GM12875 (cell line): ENCODE results near the gene ERI2.

Experiments used
- H3K4me3 ChIP-seq: one replicate; pipeline ENCODE4 v1.5.1; 2011; ENCODE audit warnings: low read depth, low read length, control low read depth
- TF ChIP-seq, protein P1 (sequence below): IDR thresholded peaks from 2 replicates; pipeline ENCODE4 v1.5.1; 2011; ENCODE audit warnings: low read depth, mild to moderate bottlenecking, control low read depth, inconsistent platforms, low read length, moderate library complexity, borderline replicate concordance; ENCODE audit not compliant: insufficient read depth

Gene ERI2, protein sequence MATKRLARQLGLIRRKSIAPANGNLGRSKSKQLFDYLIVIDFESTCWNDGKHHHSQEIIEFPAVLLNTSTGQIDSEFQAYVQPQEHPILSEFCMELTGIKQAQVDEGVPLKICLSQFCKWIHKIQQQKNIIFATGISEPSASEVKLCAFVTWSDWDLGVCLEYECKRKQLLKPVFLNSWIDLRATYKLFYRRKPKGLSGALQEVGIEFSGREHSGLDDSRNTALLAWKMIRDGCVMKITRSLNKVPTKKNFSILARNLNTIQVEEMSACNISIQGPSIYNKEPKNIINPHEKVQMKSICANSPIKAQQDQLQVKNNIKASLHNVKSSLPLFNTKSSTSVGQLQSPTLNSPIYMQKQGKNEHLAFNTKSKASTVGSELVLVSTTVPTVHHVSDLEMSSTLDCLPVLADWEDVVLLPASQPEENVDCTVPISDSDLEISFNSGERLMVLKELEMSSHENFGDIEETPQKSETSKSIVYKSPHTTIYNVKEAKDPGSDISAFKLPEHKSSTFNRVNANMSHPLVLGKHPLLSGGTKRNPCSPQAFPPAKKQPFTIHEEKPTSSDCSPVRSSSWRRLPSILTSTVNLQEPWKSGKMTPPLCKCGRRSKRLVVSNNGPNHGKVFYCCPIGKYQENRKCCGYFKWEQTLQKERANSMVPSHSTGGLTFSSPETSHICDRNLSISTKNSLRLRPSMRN

DNA sequence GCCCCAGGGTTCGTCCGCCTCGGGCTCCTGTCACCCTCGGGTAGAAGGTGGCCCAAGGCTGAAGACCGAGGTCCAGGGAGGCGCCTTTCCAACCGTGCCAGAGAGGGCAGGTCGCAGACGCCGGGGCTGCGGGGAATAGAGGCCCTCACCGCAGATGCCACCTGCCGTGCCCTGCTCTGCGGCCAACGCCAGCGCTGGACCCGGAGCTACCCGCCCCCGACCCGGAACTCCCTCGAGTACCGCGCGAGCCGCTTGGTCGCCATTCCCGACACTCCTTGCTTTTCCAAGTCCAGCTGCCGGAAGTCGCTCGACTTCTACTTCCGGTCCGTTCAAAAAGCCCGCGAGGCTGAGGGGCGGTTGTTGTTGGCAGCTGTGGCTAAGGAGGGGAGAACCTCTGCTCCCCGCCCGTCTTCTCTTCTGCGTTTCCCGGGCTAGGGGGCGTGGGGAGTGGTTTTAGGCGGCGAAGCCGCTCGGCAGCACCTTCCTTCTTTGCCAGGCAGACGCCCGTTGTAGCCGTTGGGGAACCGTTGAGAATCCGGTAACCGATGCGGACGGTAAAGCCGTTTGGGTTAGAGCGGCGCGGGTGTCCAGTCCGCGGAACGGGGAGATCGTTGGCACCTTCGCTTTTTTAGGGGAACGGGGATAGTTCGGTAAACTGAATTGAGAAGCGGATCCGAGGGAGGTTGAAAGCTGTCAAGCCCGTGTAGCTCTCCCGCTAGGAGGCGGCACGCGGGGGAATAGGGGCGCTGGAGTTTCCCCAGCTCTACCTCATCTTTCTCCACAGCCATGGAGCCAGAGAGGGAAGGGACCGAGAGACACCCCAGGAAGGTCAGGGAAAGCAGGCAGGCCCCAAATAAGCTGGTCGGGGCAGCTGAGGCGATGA, at the start of gene ERI2, which contains the start of gene REXO5:
ERI2 (minus strand) TSS at position 305 of the 883 bp plus-strand sequence; CDS start at position 263, 42 bp downstream.
REXO5 (plus strand) TSS at position 360 of the 883 bp plus-strand sequence; CDS start at position 787, 427 bp downstream.
- TF ChIP-seq, protein P1, sequence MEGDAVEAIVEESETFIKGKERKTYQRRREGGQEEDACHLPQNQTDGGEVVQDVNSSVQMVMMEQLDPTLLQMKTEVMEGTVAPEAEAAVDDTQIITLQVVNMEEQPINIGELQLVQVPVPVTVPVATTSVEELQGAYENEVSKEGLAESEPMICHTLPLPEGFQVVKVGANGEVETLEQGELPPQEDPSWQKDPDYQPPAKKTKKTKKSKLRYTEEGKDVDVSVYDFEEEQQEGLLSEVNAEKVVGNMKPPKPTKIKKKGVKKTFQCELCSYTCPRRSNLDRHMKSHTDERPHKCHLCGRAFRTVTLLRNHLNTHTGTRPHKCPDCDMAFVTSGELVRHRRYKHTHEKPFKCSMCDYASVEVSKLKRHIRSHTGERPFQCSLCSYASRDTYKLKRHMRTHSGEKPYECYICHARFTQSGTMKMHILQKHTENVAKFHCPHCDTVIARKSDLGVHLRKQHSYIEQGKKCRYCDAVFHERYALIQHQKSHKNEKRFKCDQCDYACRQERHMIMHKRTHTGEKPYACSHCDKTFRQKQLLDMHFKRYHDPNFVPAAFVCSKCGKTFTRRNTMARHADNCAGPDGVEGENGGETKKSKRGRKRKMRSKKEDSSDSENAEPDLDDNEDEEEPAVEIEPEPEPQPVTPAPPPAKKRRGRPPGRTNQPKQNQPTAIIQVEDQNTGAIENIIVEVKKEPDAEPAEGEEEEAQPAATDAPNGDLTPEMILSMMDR, result peak; percentile 53; the same call in 1 of the 2 replicates
- H3K4me3 ChIP-seq, result peak within 1 kb of the TSS; percentile 58

DNA sequence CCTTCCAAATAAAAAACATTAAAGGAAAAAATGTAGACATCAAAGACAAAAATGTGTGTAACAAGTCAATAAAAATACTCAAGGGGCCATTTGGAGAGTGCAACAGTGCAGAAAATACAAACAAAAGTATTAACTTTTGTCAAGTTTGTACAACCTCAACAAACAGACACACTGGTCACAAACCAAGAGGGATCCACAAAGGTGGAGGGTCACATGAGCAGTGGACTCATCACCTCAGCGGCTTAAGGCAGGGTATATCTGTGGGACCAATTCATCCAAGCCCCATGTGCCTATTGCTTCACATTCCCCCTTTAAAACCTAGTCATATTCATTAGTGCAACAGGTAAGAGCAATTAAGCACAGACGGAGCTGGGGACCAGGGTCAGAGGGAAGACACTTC, 48.7 kb upstream of the ERI2 start:
- no peak overlapping the region for H3K4me3 ChIP-seq
- TF ChIP-seq, protein P1, result no peak

DNA sequence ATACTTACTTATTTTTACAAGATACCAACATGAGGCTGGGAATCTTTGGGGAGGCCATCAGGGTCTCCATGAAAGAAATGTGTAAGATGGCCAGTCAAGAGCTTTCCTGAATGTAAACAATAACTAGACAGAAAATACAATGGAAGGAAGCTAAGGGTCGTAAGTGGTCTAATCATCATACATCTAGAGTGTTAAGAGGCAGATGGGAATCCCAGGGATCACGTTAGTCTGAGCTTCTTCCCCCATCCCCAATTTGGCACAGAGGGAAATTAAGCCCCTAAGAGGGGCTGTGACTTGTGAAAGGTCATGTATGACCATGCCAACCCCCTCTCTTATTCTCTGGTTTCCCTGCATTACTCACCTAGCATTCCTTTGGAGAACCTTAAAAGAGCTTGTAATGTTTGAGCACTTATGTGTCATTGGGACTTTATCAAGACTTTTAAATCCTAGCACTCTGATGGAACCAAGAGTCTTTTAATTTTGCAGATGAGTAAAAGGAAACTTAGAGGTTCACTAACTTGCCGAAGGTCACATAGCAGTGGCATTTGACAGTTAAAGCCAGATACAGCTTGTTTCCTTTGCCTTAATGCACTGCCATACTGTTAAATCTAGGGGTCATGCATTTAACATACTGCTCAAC, 47.8 kb upstream of the ERI2 start:
- TF ChIP-seq, protein P1, result no peak
- no peak overlapping the region for H3K4me3 ChIP-seq

DNA sequence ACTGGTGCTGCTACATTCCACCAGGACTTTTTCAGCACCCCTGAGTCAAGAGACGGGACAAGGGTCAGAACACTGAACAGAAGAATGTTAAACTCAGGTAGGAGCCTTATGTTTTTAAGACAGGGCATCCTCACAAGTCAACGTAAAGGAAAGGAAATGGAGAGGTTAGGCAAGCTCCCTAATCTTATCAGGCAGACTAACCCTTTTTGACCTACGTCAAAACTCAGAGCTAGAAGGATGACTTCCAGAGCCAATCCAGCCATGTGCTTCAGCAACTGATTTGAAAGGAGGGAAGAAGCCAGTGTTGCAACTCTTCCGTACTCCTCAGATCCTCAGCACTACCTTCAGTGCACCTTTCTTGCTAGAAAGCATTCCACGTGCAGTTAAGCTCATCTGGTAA, 46.9 kb upstream of the ERI2 start:
- H3K4me3 ChIP-seq, result no peak overlapping the region
- TF ChIP-seq, protein P1, result no peak

DNA sequence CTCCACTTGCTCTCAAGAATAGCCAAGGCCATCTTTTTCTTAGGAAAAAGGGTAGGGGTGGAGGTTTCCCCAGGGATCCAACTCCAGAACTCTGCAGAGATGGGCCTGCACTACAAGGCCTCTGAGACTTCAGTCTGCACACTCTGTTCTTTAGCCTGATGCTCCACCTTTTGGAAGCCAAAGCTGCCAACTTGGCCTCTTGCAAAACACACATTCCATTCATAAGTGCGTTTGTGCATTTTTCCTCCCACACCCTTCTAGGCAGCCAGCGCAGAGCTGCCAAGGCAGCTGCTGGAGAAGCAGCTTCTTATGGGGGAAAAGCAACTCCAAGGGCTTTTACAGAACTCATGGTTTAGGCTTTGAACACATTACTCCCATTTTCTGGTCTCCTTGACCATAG, 45.3 kb upstream of the ERI2 start:
- no peak overlapping the region for H3K4me3 ChIP-seq
- TF ChIP-seq, protein P1, result no peak

DNA sequence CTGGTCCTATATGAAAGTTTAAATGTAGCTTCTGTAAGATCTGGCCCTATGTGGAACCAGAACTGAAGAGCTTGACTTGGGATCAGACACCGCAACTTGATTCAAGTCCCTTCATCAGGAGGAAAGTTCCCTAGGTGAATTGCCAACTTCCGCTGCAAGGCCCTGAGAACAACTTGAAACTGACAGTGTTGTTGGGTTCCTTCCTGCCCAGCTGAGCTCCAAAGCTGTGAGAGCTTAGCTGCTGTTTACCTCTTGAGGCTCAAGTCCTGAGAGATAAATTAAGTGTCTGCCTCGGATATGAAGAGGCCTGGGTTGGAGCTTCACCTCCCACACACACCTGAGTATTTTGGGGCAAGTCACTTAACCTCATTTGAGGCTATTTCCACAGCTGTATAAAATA, 44.7 kb upstream of the ERI2 start:
- TF ChIP-seq, protein P1, result no peak
- no peak overlapping the region for H3K4me3 ChIP-seq
